HFFc6 (cell line): ENCODE data around the gene PIK3C3. TPM values are rescaled to one million over a fixed set of nuclear protein-coding genes. Genes with fewer than 3 reads are reported as not detected.

ENCODE experiments used
- DNase-seq: peaks from one replicate; pipeline ENCODE4 v3.0.0-alpha.2; 2018
- H3K27ac Mint-ChIP-seq: 2 replicates; pipeline ENCODE4 v1.8.0; 2020; ENCODE audit warnings: mild to moderate bottlenecking, mixed read lengths
- H3K27me3 Mint-ChIP-seq: 2 replicates; pipeline ENCODE4 v1.8.0; 2021; ENCODE audit warnings: mild to moderate bottlenecking, moderate library complexity, mixed read lengths; ENCODE audit not compliant: insufficient read depth
- H3K36me3 Mint-ChIP-seq: 2 replicates; pipeline ENCODE4 v1.8.0; 2021; ENCODE audit warnings: low read depth, mixed read lengths
- H3K4me1 Mint-ChIP-seq: 2 replicates; pipeline ENCODE4 v1.8.0; 2020; ENCODE audit warnings: low read depth, mixed read lengths
- H3K4me3 Mint-ChIP-seq: 2 replicates; pipeline ENCODE4 v1.8.0; 2020; ENCODE audit warnings: mild to moderate bottlenecking, moderate library complexity, mixed read lengths
- H3K9me3 Mint-ChIP-seq: 2 replicates; pipeline ENCODE4 v1.8.0; 2020; ENCODE audit warnings: mild to moderate bottlenecking, mixed read lengths
- CTCF ChIP-seq: fragments of 200-600 bp; sonication (generic); IDR thresholded peaks from 2 replicates; pipeline ENCODE4 v1.5.0; 2021; ENCODE audit warnings: antibody characterized with exemption, mild to moderate bottlenecking
- total RNA-seq, 6 experiments: library from RNA; stranded (reverse); fragmentation: NEBNext Ultra II Directional; extraction: Animal tissue kit (Norgen Biotek cat#: 25700); gene quantifications; 2 replicates in 1 of 6; 3 replicates in 5 of 6; pipeline ENCODE4 v1.2.3, GENCODE V29; 2021

Gene PIK3C3
- total RNA-seq, 6 experiments from 2014 or later, result 38.3 to 61.7 (median 47.6) TPM

- Mint-ChIP-seq H3K9me3 (no peaks in the 10 kb centered on the region), H3K4me1 (peaks cover 61% of the 10 kb centered on the region), H3K36me3 (no peaks in the 10 kb centered on the region), H3K27me3 (peaks cover 2% of the 10 kb centered on the region; the same call in 1 of the 2 replicates), H3K4me3 (no peak overlapping the region), H3K27ac (no peak overlapping the region)
- TF ChIP-seq CTCF, result no peak
- no peak for DNase-seq
Observed at GRCh38 chr18:41942254-41942653, 12.8 kb upstream of the PIK3C3 start.

GRCh38 chr18:41948544-41949110 is 6.4 kb upstream of the PIK3C3 start:
- no peak for TF ChIP-seq CTCF
- Mint-ChIP-seq H3K27ac (no peak overlapping the region), H3K27me3 (no peaks in the 10 kb centered on the region), H3K4me1 (peaks cover 39% of the 10 kb centered on the region), H3K4me3 (no peak overlapping the region), H3K36me3 (no peaks in the 10 kb centered on the region), H3K9me3 (no peaks in the 10 kb centered on the region)
- DNase-seq, result no peak

- TF ChIP-seq CTCF, result no peak
- Mint-ChIP-seq H3K4me1 (peaks cover 39% of the 10 kb centered on the region), H3K9me3 (no peaks in the 10 kb centered on the region), H3K36me3 (no peaks in the 10 kb centered on the region), H3K4me3 (no peak overlapping the region), H3K27me3 (no peaks in the 10 kb centered on the region), H3K27ac (no peak overlapping the region)
- DNase-seq, result peak; percentile 20
Observed at GRCh38 chr18:41949206-41949920, 5.7 kb upstream of the PIK3C3 start.

- DNase-seq, result no peak
- H3K4me3 Mint-ChIP-seq, result peak overlapping the region; percentile 95
- H3K4me1 Mint-ChIP-seq, result peaks cover 33% of the 10 kb centered on the region
- no peaks in the 10 kb centered on the region; the same call in 1 of the 2 replicates for H3K27me3 Mint-ChIP-seq
- H3K27ac Mint-ChIP-seq, result peak overlapping the region; percentile 98
- no peaks in the 10 kb centered on the region for H3K9me3 Mint-ChIP-seq
- peaks cover 20% of the 10 kb centered on the region for H3K36me3 Mint-ChIP-seq
- TF ChIP-seq CTCF, result no peak
Observed at GRCh38 chr18:41955688-41956087, 654 bp downstream of the PIK3C3 start.

- Mint-ChIP-seq H3K36me3 (peaks cover 20% of the 10 kb centered on the region), H3K4me3 (no peak overlapping the region), H3K9me3 (no peaks in the 10 kb centered on the region), H3K27me3 (no peaks in the 10 kb centered on the region; the same call in 1 of the 2 replicates), H3K4me1 (peaks cover 28% of the 10 kb centered on the region), H3K27ac (no peak overlapping the region)
- no peak for TF ChIP-seq CTCF
- no peak for DNase-seq
Observed at GRCh38 chr18:41959045-41959444, 4.0 kb downstream of the PIK3C3 start.
